K562 (cell line): ENCODE measurements around the gene C16orf96. TPM values are rescaled to one million over a fixed set of nuclear protein-coding genes. Genes with fewer than 3 reads are reported as not detected.

ENCODE experiments used
- MAFF ChIP-seq: IDR thresholded peaks from 2 replicates; pipeline ENCODE4 v1.6.1; 2012; ENCODE audit warnings: low read length, improper control_type of control experiment
- PATZ1 ChIP-seq: fragments of 250-450 bp; sonication (Bioruptor Pico); IDR thresholded peaks from 2 replicates; pipeline ENCODE4 v1.5.0; 2020; ENCODE audit warnings: mild to moderate bottlenecking, borderline replicate concordance
- RERE ChIP-seq: sonication (generic); formaldehyde crosslinking; IDR thresholded peaks from 2 replicates; pipeline ENCODE4 v1.8.0; 2023; ENCODE audit warnings: missing genetic modification reagents, mild to moderate bottlenecking, borderline replicate concordance
- SP2 ChIP-seq: IDR thresholded peaks from 2 replicates; pipeline ENCODE4 v1.6.1; 2011; ENCODE audit warnings: mild to moderate bottlenecking, low read depth, low read length, moderate library complexity; ENCODE audit not compliant: poor library complexity, severe bottlenecking; ENCODE audit errors: extremely low read depth
- polyA plus RNA-seq, 8 experiments: library from polyadenylated mRNA; depleted of rRNA in 4 of 8; stranded (reverse) in 5 of 8; unstranded in 3 of 8; fragments of >200 nt; fragmentation: Nextera tagmentation in 2 of 8; fragmentation: Illumina TruSeq in 1 of 8; extraction: Ambion mirVana in 2 of 8; extraction: Trizol in 1 of 8; gene quantifications; 2 replicates each; pipeline versions ENCODE4 v1.2.1 to v1.2.3, GENCODE V29; 2011 to 2014; ENCODE audit warnings: inconsistent platforms in 1 of 8, missing spikeins in 1 of 8
- total RNA-seq, 7 experiments: library from RNA; depleted of rRNA in 6 of 7; stranded (reverse); fragments of >200 nt in 6 of 7; fragmentation: Illumina TruSeq in 2 of 7; extraction: Trizol in 2 of 7; gene quantifications; 2 replicates each; pipeline versions ENCODE4 v1.2.1 to v1.2.3, GENCODE V29; 2011 to 2021; ENCODE audit warnings: low replicate concordance in 1 of 7

The C16orf96 gene
- total and polyA plus RNA-seq, 9 of the 15 experiments (the other 6 are each of a cell fraction or from before 2014, with no cell fraction given), result not detected

- no peak for TF ChIP-seq PATZ1 (CRISPR knock-in tag)
- TF ChIP-seq SP2, result no peak
- TF ChIP-seq RERE (CRISPR knock-in tag), result no peak
- no peak for TF ChIP-seq MAFF
These were observed 45.7 kb downstream of the C16orf96 start (continued) for GRCh38 chr16:4601864-4602186.
